GM19372 (cell line): ENCODE measurements around the gene FBP2.
"Not testable (repeated sequence)": the region's sequence is repeated elsewhere in the genome, so short reads cannot be mapped to it uniquely, and the experiment has no call there.

ENCODE experiments used
- ATAC-seq: cut with Tn5 transposase; IDR thresholded peaks from one replicate; pipeline ENCODE4 v1.9.1; 2021; ENCODE audit warnings: mild to moderate bottlenecking, low read depth, moderate library complexity; ENCODE audit not compliant: unreplicated experiment

Gene FBP2

GRCh38 chr9:94566550-94566949 is 27.1 kb downstream of the FBP2 start:
- ATAC-seq, result no peak

- ATAC-seq, result not testable (repeated sequence)
These were observed 29.3 kb downstream of the FBP2 start for GRCh38 chr9:94564279-94564678.

DNA sequence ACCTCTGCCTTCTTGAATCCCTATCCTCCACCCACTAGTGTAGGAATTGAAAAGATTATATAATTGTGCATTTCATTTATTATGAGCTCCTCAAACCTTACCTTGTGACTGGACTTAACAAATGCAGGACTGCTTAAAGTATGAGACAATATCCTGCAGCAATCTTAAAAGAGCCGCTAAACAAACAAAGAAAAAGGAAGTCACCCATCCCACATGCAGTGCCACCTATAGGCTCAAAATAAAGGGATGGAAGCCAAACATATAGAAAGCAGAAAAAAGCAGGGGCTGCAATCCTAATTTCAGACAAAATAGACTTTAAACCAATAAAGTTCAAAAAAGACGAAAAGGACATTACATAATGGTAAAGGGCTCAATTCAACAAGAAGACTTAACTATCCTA is 30.1 kb downstream of the FBP2 start:
- no peak for ATAC-seq

DNA sequence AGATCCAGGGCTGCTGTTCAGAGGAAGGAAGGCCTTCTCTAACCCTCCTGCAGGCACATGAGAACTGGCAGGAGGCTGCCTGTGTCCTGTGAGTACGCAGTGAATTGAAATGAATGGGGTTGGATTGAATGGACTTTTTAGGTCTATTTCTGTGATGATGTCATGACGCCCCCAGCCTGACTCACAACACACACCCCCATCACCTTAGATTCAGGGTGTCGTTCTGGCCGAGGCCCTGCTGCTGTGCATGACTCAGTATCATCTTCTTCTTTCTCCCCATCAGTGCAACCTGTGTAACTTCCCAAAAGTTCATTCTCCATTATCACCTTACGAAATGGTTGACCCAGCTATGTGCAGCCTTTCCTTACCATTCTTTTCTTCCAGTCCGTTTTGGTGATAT is 33.4 kb downstream of the FBP2 start:
- no peak for ATAC-seq

DNA sequence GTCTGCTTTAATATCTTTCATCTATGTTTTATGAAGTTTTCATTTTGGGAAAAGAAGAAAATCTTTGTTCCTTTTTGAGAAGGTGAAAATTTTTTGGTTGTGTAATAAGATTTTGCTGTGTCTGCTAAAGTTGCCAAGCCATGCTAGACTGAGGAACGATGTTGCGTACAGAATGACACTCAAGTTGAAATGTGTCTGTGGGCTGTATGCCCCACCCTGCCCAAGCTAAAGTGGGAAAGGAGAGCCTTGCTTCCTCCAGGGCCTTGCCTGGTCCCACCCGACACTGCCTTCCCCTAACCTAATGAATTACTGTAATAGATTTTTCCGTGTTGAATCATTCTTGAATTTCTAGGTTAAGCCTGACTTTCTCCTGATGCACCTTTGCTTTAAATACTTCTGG is 36.2 kb downstream of the FBP2 start:
- ATAC-seq, result no peak

GRCh38 chr9:94554439-94555331 is 38.9 kb downstream of the FBP2 start, which contains the start of gene PCAT7:
Gene PCAT7 (plus strand): TSS chr9:94555083.
- no peak for ATAC-seq

DNA sequence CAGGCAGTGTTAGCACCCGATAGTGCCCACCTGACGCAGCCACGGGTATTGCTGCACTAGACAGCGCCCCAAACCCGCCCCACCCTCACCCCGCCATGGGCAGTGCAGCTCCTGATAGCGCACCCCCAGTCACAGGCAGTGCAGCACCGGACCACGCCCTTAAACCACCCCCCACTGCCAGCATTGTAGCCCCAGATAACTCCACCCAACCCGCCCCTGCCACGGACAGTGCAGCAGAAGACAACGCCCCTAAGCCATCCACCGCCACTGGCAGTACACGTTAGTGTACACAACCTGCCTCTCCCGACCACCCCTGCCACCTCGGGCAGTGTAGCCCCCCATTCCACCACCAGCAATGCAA is 39.6 kb downstream of the FBP2 start:
- ATAC-seq, result no peak

DNA sequence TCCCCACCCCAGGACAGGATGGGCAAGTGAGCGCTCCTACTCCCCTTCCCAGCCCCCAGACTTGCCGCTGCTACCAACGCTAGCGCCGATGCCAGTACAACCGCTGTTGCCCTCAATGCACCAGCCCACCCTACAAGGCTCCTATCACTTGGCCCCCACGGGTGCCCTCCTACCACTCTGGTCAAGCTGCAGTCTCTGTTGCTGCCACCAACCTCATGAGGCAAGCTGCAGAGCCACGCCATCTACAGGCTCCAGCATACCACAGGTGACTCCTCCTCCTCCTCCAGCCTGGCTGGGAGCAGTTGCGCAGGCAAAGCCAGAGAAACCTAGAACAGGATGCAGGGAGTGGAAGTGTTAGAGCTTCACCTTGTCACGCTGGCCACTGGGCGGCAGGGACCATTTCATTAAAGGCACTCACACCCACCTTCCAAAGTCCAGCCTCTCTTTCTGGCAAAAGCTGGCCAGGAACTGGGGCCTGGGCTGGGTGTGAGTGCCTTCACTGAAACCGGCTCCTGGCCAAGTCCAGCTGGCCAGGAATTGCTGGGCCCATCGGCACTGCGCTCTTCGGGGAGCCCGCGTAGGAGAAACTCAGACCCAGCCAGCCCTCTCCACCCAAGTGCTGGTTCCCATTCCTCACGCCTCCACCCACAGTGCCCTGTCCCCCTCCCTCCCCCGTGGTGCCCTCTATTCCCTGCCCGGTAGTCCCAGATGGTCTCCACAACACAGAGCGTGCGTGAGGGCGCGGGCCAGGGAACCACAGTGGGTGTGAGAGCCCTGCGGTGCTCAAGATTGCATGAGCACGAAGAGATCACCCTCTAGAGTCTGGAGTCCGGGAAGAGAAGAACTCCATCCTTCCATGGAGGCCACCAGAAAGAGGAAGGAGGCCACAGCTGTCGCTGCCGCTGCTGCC is 40.3 kb downstream of the FBP2 start:
- no peak for ATAC-seq

- no peak for ATAC-seq
These were observed 47.7 kb downstream of the FBP2 start for GRCh38 chr9:94545940-94546339.

GRCh38 chr9:94544335-94544734 is 49.3 kb downstream of the FBP2 start:
- not testable (repeated sequence) for ATAC-seq

DNA sequence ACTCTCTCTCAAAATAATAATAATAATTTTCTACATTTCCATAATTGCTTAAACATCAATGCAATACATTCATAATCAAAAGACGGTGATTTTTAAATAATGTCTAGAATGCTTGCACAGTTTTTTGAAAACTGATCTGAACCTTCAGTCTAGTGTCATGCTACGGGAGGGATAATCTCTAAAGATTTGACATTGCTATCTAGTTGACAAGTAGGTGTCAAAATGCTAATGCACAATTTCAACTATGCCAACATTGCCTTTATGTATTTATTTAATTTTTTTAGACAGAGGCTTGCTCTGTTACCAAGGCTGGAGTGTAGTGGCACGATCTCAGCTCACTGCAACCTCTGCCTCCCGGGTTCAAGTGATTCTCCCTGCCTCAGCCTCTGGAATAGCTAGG is 54.7 kb downstream of the FBP2 start:
- no peak for ATAC-seq

GRCh38 chr9:94534901-94535300 is 58.7 kb downstream of the FBP2 start:
- ATAC-seq, result no peak

GRCh38 chr9:94533601-94534000 is 60.0 kb downstream of the FBP2 start:
- no peak for ATAC-seq

- no peak for ATAC-seq
These were observed 60.5 kb downstream of the FBP2 start for GRCh38 chr9:94533155-94533554.

DNA sequence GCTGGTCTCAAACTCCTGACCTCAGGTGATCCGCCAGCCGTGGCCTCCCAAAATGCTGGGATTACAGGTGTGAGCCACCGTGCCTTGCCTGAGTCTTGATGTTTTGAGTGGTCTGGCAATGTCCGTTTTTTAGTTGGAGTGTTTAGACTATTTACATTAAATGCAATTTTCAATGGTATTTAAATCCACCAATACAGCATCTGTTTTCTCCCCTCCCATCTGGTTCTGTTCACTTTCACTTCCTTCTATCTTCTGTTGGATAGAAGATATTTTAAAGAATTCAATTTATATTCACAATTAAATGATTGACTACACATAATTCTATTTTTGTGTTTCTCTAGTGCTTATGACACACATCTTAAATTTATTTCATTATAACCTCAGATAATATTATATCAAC is 64.7 kb downstream of the FBP2 start:
- ATAC-seq, result no peak

- ATAC-seq, result no peak
These were observed 66.7 kb downstream of the FBP2 start for GRCh38 chr9:94526951-94527350.

GRCh38 chr9:94526271-94526670 is 67.4 kb downstream of the FBP2 start:
- ATAC-seq, result no peak

DNA sequence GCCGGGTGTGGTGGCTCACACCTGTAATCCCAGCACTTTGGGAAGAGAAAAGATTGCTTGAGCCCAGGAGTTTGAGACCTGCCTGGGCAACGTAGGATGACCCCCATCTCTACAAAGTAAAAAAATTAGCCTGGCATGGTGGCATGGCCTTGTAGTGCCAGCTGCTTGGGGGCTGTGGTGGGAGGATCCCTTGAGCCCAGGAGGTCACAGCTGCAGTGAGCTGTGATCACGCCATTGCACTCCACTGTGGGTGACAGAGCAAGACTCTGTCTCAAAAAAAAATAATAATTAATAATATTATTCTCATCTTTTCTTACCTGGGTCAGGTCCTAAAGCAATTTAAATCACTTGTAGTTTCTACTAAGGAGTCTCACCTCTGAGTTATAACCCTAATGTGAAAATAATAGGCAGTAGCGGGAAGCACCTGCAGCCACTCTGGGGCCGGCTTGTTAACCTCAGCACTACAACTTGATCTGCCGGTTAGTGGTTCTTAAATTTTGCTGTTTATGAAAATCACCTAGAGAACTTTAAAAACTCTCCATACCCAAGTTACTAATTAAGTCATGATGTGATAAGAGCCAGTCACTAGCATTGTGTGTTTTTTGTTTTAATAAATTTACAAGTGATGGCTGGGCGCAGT is 68.1 kb downstream of the FBP2 start:
- no peak for ATAC-seq

GRCh38 chr9:94517254-94517653 is 76.4 kb downstream of the FBP2 start:
- ATAC-seq, result no peak

DNA sequence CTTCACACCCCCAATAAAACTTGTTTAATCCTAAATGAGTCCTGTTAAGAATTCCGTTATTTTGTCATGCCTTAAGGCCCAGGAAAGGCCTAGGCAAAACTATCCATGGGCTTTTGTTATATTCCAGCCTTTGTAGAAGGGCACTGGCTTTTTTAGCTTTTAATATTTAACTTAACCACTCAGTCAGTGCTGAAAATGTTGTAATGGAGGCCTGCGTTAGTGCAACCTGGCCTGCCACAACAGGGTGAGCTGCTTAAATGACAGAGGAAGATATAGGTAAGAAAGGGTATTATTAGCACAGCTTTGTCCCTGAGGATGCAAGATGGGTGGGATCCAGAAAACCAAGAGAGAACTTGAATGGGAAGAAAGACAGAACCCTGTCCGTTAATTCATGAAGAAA is 78.9 kb downstream of the FBP2 start:
- ATAC-seq, result no peak

GRCh38 chr9:94511955-94512265 is 81.7 kb downstream of the FBP2 start:
- no peak for ATAC-seq
